Measurements from ENCODE around the gene PLA2G5.

PLA2G5 gene

GRCh38 chr1:20070357-20070756 is 363 bp downstream of the PLA2G5 start:
- no peak for DNase-seq

DNA sequence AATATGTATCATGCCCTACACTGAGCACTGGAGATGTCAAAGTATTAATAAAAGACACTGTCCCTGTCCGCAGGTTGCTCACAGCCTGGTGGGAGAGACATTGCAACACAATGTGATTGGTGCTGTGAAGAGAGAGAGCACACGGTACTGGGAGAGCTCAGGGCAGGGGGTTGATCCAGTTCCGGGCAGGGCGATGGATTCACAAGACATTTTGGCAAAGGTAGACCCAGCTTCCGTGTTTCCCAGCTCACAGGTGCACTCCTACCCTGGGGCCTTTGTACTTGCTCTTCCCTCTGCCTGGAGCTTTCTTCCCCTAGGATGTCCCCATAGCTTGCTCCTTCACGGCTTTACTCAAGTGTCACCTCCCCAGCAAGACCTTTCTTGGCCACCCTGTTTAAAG is 1.4 kb downstream of the PLA2G5 start:
- no peak for DNase-seq

DNA sequence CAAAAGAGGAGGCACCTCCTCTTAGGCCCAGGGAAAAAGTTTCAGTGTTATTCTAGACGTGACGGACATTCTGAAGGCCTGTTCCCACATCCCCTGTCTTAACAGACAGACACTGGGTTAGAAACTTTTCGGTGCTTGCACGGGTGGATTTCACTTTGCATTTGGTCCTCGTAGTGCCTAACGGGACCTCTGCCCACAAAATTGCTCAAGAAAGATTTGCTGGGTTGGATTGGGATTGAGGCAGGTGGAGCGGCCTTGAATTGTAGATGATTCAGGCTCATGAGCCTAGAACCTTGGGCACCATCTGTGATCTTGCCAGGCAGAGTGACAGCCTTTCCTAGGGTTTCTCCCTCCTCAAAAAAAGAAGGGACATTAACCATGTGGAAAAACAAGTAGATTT is 2.8 kb downstream of the PLA2G5 start:
- DNase-seq: no peak

GRCh38 chr1:20073256-20073655 is 3.3 kb downstream of the PLA2G5 start:
- no peak for DNase-seq

GRCh38 chr1:20074055-20074724 is 4.2 kb downstream of the PLA2G5 start:
- no peak for DNase-seq

- no peak for DNase-seq
Observed at GRCh38 chr1:20074725-20075171, 4.8 kb downstream of the PLA2G5 start.

GRCh38 chr1:20075345-20075744 is 5.4 kb downstream of the PLA2G5 start:
- no peak for DNase-seq

DNA sequence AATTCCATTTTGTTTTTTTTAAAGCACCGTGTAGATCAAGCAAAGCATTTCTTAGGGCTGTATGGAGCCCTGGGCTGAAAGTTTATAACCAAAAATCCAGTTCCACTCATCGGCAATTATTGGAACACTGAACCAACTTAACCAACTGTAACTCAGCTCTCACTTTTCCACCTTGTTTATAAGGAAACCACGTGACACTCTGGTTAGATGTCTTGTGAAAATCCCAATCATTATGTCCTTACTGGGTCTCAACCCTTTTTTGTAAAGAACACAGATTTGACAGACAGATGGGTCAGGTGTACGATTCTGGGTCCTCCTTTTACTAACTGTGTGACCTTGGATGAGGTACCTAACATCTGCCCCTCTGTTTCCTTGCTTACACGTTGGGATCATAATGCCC is 6.2 kb downstream of the PLA2G5 start:
- DNase-seq: no peak

- no peak for DNase-seq
Observed at GRCh38 chr1:20076710-20077461, 6.9 kb downstream of the PLA2G5 start.

- no peak for DNase-seq
Observed at GRCh38 chr1:20078171-20078651, 8.2 kb downstream of the PLA2G5 start.

DNA sequence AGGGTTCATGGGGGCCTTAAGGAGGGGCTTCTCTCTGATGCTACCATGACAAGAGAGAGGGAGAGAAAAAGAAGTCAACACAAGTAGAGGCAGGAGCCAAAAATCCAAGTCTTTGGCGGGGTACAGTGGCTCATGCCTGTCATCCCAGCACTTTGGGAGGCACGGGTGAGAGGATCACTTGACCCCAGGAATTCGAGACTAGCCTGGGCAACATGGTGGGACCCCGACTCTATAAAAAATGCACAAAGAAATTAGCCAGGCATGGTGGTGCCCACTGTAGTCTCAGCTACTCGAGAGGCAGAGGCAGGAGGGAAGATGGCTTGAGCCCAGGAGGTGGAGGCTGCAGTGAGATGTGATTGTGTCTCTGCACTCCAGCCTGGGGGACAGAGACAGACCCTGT is 8.7 kb downstream of the PLA2G5 start:
- DNase-seq: no peak

DNA sequence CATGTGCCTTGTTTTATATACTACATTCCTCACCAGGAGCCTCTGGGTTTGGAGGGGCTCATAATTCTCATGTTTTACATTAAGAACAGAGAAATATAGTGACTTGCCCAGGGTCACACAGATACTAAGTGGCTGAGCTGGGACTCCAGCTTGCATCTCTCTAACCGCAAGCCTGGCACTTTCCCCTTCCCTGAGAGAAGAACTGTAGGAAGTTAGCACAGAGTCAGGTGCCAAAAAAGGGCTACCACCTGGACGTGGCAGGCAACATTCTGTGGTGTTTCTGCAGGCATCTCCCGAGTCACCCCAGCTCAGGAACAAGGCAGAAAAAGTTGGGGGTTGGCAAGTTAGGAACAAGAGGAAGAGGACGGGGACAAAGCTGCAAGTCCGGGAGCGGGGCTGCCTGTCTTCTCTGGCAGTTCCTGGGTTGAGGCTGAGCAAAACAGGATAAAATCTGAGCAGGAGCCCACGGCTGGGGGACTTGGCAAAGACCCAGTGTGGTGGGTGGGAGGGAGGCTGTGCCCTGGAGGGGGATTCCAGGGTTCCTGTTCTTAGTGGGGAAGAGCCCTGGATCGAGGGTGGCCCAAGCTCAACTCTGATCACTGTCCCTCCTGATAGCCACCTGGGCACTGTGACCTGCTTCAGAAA is 9.8 kb downstream of the PLA2G5 start:
- DNase-seq: no peak

DNA sequence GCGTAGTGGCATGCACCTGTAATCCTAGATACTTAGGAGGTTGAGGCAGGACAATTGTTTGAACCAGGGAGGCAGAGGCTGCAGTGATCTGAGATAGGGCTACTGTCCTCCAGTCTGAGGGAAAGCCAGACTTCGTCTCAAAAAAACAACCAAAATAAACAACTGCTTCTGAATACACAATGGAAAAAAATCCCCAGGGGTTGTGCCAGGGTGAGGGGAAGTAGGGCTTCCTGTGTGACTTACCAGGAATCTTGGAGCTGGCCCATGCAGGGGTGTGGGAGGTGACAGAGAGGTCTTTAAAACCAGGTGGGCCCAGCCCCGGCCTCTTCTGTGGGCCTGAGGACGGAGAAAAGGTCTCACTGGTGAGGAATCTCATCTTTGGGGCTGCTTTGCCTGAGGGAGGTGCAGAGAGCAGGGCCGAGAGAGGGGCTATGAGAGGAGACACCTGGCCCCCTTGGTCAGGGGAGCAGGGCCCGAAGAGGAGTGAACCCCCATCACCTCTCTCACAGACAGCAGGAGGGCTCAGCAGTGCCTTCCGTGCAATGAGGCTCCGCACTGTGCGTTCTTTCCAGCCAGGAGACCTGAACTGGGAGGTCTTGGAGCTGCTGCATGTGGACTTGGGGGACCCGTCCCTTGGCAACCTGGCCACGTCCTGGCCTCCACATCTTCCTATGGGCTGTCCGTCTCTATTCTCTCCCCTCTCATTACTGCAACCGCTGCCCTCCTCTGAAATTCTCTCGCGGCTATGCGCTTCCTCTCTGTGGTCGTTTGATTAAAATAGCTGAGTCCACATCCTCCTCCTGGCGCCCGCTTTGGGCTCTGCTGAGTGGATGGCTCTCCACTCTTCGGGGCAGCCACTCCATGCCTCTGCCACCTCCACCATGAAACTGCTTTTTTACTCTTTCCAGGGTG is 10.7 kb downstream of the PLA2G5 start:
- no peak for DNase-seq

GRCh38 chr1:20081353-20081810 is 11.4 kb downstream of the PLA2G5 start:
- no peak for DNase-seq

GRCh38 chr1:20082772-20083171 is 12.8 kb downstream of the PLA2G5 start:
- no peak for DNase-seq

GRCh38 chr1:20083178-20083944 is 13.4 kb downstream of the PLA2G5 start:
- DNase-seq: no peak

- DNase-seq: no peak
Observed at GRCh38 chr1:20086800-20087199, 16.8 kb downstream of the PLA2G5 start.

GRCh38 chr1:20087668-20088067 is 17.7 kb downstream of the PLA2G5 start:
- DNase-seq: no peak

DNA sequence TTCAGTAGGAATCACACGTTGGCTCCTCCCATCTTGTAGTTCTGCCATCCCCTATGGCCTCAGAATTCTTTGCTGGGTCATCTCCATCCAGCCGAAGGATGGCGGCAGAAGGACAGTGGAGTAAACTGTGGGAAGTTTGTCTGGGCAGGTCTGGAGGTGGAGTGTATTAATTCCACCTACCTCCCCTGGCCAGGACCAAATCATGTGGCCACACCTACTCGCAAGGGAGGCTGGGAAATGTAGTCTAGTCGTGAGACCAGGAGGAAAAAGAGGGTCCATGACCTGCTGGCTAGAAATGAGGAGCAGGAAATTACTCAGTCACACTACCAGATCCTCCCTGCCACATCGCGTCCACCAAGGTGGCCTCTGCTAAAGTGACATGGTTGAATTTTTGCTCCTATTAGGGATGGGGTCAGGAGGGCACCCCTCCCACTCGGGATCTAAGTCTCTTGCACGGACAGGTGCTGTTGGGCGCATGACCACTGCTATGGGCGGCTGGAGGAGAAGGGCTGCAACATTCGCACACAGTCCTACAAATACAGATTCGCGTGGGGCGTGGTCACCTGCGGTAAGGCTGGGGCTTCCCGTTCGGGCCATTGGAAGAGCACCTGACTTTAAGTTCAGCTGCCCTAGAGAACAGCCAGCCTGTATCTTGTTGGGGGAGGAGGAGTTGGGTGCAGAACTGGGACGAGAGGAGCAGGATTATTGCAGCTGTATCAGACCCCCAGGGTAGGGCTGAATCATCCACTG is 19.5 kb downstream of the PLA2G5 start:
- DNase-seq: no peak

- no peak for DNase-seq
Observed at GRCh38 chr1:20090119-20090518, 20.1 kb downstream of the PLA2G5 start.

- DNase-seq: no peak
Observed at GRCh38 chr1:20090641-20091040, 20.6 kb downstream of the PLA2G5 start.

Data from T-helper 9 cell (primary cell).